AG20443 (cell line): ENCODE measurements around the gene TUT7.
"Not testable (repeated sequence)": the region's sequence is repeated elsewhere in the genome, so short reads cannot be mapped to it uniquely, and the experiment has no call there.

Experiments
- DNase-seq: peaks from one replicate; pipeline ENCODE4 v3.0.0; 2012; ENCODE audit warnings: low spot score, mixed read lengths

TUT7 gene

DNA sequence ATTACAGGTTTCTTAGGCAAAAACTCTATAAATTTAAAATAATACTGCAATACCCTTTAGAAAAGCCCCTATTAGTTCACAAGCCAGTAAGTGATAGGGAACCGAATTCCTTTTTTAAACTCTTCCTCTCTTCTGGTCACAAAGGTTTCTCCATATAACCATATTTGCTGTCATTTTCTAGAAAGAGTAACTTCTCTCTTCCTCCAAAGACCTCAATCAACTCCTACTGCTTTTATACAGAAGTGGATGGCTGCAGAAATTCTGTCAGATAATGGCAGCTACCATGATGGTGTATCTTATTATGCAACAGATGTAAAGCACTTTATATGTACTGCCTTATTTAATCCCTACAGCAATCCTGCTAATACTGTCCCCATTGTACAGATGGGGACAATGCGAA is 6.2 kb downstream of the TUT7 start:
- no peak for DNase-seq

DNA sequence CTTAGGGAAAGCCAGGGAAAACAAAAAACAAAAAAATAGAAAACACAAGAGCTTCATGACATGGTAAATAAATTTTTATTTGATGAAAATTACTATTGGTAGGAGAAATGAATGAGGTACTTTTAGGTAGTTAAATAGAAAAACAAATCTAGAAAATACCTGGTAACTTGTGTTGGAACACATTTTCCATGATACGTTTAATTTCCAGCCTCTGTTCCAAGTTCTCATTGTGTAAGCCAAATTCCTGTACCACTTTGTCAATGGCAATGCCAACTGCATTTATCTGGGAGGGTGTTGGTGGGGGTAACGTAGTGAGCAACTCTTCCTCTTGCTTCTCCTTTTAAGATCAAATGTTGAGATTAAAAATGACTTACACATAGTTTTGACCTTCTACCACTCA is 9.4 kb downstream of the TUT7 start:
- DNase-seq: no peak

DNA sequence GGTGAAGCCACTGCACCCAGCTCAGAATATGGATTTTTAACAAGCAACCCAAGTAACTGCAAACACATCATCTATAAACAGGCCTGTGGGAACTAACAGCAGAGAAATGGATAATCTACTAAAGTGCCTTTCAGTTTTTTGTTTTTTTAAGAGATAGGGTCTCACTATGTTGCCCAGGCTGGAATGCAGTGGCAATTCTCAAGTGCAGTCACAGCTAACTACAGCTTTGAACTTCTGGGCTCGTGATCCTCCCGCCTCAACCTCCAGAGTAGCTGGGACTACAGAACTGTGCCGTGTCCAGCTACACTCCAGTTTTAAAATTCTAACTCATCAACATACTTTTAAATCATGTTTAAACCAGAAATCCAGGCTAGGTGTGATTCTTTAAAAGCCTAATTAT is 11.9 kb downstream of the TUT7 start:
- no peak for DNase-seq

DNA sequence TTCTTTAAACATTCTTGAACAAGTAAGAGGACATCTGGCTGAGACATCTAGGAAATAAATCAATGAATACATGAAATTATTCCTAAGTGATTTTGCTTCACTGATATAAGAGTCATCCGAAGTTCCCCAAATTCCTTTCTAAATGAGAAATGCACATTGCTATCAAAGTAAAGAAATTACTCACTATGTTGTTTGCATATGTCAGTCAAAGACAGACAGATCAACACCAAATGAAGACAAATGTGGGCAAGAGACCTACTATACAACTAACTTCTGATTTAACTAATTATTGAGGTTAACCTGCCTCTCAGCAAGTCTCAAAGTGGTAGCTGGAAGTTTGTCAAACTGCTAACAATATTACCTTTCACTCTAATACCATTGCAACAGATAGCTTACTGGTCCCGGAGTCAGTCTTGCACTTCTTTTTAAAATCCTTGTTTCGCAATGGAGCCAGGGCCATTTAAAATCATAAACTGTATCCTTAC is 13.2 kb downstream of the TUT7 start:
- DNase-seq: no peak

DNA sequence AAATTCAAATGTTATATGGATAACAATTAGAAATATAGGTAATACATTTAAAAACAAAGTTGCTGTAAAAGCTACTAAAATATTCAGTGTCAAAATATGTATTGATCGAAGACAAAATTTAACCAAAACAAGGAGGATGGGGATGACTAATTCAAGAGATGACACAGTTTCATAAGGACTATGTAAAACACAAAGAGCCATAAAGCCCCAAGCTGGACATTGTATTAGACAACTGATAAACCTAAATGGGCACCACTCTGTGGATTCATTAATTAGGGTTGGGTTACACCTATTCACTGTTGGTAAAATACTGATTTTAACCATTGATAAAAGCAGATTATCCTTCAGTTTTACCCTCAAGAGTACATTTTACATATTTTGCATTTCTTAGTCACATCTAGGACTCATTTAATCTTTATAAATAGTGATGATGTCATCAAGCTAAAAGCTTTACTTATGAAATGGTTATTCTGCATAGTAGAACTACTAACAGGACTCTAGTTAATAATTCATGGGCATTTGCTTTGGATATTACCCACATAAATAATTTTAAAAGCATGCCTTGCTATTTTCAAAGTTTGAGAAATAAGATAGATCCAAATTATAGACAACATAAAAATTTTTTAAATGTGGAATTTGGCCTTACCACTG is 13.7 kb downstream of the TUT7 start:
- no peak for DNase-seq

DNA sequence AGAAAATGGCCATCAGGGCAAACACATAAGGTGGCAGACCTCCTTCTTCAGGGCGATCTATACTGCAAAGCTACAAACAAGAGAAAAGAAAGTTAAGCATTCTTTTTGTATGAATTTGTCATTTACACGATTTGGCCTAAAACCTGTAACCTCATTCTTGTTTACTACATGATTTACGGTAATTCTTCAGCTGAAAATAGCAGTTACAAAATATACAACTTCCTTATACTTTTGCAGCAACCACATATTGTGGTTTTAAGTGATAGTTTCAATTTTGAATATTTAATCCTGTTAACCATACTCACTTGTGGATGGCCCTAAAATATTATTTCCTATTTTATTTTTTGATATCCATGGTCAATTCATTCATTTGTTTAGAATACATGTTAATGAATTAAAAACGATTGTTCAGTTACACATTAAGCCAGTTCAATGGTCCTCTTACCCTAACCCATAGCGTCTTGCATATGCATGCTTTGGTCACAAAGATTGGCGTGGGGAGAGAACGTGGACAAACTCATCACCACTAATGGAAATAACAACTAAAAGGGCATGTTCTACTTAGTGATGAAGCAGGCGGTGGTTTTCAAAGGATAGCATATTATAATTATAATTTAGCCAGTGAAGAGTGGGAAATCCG is 16.6 kb downstream of the TUT7 start:
- no peak for DNase-seq

DNA sequence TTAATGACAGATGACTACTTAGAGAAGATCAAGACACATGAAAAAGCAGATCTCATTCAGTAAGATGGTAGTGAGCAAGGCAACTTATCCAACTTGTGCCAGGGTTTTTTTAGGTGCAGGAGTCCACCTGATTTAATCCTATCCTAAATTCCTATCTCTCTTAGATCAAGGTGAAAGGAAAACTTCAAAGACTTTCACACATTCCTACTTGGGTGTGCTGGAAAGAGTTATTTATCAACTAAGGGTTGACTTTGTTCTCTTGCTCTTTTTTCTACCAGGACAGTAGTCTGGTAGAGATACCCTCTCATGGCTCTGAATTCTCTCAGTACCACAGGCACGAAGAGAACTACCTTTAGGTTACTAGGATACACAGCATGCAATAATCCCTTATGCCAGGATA is 18.2 kb downstream of the TUT7 start:
- no peak for DNase-seq

DNA sequence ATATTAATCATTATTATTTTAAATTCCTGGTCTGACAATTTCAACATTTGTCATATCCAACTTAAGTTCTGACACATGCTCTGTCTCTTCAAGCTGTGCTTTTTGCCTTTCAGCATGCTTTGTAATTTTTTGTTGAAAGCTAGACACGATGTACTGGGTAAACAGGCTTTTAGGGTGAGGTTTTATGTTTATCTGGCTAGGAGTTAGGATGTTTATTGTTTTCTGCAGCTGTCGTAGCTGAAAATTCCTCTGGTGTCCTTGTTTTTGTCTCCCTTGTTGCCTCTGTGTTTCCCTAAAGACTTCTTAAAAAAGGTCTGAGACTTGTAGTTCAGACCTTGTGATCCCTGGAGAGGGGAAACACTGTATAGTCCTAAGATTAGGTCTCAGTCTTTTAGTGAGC is 20.6 kb downstream of the TUT7 start:
- DNase-seq: no peak

DNA sequence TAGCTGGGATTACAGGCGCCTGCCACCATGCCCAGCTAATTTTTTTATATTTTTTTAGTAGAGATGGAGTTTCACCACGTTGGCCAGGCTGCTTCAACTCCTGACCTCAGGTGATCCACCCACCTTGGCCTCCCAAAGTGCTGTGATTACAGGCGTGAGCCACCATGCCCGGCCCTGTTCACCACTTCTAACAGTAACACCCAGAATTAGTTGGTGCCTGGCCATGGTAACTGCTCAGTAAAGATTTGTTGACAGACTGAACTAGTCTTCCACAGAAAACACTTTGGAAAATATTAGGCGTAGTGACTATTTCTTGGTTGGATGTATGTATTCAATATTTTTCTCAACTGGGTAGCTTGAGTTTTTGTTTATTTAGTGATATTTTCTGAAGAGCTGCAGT is 24.0 kb downstream of the TUT7 start:
- DNase-seq: no peak

DNA sequence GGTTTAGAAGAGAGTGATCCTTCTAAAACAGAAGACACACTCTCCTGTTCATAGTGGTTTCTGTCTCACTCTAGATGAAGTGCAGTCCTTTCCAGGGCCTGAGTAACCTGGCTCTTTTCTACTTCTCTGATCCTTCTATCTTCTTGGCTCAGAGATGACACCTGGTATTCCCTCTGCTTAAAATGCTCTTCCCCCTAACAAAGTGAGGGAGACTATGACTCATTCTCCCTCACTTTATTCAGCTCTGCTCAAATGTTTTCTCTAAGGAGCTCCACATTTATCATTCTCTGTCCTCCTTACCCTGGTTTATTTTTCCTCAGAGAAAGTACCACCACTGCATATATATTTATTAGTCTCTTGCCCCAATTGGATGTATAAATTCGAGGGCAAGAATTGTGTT is 24.6 kb downstream of the TUT7 start:
- no peak for DNase-seq

DNA sequence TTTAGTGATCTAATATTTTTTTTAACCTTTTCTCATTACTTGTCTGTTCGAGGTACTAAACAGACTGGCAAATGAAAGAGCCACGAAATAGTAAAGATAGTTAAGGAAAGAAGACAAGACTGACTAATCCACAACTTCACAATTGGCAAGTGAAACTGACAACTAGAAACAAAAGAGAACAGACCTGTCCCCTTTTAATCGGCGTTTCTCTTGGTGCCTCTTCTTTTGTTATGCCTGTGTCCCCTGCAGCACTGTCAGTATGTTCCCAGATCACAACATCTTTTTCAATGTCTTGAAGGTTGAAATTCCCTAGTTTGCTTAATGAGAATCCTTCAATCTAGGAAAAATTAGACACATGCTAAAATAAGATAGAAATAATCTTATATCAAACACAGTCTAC is 26.1 kb downstream of the TUT7 start:
- DNase-seq: no peak

DNA sequence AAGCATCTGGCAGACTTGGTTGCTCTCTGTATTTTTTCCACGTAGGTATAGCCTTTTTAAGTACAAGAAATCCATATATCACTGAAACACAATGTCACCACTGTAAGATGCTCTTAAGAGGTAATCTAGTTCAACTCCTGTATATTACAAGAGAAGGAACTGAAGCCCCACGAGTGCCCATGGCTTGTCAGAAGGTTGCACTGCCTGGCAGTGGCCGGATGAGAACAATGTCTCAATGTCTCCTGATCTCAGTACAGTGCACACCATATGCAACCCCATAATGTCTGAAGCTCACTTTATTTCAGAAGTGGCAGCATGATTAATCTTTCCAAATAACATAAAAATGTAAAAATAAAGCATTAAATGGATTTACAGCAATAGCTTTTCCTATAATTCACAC is 27.7 kb downstream of the TUT7 start:
- no peak for DNase-seq

DNA sequence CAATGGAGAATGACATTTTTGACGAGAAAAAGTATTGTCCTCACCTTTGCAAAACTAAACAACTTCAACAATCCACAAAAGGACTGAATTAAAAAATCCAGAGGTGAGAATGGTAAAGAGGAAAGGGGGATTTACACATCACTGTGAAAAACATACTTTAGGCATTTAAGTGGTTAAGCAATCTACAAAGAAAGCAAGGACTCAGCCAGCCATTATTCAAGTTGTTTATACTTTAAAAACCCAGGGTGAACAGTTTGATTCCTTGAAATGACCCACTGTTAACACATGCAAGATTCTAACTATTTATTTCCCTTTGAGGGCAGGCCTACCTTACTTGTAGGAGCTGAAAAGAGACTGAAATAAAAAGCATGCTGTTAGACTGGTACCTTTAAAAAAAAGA is 29.3 kb downstream of the TUT7 start:
- DNase-seq: no peak

DNA sequence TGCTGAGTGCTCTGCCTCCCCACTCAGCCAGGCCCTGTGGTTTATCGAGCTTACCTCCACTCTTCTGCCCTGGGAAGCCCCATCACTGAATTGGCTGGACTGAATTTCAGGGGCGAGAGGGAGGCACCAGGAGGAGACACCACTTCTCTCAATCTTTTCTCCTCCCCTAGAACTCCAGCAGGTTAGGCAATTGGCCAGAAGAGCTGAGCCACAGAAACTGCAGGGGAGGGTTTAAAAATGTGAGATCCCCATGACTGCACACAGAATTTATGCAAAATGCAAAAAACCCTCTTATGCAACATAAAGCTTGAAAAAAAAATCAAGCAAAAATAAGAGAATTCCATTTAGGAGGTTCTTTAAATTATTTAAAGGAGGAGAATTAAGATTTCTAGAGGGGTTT is 29.9 kb downstream of the TUT7 start:
- peak; percentile 57 for DNase-seq

DNA sequence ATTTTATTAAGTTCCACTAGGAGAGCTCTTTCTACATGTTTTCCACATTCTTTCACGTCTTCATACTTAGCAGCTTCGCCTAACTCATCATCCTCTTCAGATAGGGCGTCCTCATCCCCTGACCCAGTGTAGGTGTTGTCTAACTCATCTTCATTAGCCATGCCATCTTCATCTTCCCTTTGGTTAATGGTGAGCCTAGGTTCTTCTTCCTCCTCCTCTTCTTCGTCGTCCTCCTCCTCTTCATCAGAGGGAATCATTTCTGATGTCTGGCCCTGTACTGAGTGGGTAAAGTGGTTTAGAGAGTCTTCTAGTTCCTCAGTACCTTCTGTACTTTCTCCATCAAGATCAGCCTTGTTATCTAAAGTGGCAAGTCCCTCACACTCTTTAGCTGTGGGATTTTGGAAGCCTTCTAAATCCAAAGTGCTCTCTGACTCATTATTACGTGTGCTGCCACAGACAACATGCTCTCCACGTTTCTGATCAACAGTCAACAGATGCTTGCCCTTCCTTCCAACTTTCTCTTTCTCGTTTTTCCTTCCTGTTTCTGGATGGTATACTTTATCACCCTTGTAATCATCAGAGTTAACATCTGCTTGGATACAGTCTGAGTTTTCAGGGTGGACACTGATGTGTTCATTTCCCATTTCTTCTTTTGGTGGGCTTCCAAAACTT is 31.1 kb downstream of the TUT7 start:
- DNase-seq: peak; percentile 73

DNA sequence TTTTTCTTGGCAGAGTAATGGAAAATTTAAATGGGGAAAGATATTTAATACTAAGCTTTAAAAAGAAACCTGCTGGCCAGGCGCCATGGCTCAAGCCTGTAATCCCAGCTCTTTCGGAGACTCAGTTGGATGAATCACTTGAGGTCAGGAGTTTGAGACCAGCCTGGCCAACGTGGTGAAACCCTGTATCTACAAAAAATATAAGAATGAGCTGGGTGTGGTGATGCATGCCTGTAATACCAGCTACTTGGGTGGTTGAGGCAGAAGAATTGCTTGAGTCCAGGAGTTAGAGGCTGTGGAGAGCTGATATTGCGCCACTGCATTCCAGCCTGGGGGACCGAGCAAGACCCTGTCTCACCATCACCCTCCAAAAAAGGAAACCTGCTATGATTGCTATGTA is 32.8 kb downstream of the TUT7 start:
- DNase-seq: peak; percentile 42

DNA sequence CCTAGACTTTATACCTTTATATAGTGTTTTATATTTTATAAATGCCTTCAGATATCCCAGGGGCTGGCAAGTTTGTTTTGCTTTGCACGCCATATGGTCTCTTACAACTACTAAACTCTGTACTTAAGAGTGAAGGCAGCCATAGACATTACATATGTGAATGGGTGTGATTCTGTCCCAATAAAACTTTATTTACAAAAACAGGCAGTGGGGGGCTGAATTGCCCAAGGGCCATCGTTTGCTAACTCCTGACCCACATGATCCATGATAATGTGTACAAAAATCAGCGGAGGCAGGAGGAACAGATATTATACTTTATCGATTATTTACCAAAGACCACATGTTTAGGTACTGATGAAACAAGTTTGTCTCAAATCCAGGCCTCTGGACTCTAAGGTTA is 36.0 kb downstream of the TUT7 start:
- no peak for DNase-seq

DNA sequence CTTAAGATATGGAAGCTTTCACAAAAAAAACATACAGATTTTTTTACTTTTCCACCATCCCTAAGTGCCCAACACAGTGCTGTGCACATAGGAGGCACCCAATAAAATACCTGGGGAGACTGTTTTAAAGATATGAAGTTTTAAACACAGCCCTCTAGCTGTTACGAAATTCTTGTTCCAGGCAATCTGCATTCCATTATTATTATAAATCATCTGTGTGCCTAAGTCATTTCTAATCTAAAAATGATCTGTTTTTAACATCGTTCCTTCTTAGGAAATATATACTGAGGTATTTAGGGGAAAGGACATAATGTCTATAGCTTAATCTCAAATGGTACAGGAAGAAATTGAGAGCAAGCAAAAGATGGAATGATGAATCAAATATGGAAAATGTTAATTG is 39.1 kb downstream of the TUT7 start:
- no peak for DNase-seq

DNA sequence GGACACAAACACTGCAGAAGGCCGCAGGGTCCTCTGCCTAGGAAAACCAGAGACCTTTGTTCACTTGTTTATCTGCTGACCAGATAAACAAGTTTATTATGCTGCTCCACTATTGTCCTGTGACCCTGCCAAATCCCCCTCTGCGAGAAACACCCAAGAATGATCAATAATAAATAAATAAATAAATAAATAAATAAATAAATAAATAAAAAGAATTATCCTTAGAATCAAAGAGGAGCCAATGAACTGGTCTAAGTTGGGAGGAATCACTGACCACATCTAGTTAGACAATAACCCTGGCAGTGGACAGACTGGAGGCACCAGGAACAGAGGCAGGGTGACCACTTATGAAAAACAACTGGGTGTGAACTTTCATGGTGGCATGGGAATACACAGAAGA is 41.3 kb downstream of the TUT7 start:
- DNase-seq: not testable (repeated sequence)

DNA sequence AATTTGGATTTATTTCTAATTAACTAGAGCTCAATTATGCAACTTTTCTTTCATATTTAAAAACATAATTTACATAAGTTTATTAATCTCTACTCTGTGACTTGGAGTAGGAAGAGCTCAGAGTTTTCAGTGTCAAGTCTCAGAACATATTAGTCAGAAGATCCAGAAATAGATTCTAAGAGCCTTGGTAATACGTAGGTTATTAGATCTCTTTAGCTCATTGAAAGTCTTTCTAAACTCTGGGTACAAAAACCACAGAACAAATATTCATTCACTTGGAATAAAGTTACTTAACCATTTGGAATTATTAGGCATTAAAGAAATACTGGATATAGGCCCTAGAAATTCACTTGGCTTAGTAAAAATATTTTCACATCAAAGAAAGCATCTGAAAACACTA is 45.5 kb downstream of the TUT7 start:
- no peak for DNase-seq

DNA sequence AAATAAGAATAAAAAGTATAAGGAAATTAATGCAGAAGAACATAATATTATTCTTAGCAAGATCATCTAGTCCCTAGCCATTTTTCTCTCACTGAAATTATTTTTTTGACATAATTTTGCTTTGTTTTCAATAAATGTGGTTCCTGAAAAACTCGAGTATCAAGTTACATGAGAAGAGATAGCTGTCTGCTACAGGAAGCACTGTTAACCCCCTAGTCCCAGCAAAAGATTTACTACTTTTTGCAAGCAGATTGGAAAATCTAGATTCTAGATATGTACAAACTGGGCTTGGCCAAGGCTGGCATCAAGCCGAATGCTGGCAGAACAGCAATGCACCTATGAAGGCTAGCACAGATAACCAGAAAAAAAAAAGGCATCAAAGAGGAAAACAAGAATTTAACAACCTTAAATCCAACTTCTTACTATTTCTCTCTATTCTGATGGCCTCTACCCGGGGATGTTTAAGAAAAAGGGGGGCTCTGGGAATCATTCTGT is 49.9 kb downstream of the TUT7 start:
- DNase-seq: no peak

DNA sequence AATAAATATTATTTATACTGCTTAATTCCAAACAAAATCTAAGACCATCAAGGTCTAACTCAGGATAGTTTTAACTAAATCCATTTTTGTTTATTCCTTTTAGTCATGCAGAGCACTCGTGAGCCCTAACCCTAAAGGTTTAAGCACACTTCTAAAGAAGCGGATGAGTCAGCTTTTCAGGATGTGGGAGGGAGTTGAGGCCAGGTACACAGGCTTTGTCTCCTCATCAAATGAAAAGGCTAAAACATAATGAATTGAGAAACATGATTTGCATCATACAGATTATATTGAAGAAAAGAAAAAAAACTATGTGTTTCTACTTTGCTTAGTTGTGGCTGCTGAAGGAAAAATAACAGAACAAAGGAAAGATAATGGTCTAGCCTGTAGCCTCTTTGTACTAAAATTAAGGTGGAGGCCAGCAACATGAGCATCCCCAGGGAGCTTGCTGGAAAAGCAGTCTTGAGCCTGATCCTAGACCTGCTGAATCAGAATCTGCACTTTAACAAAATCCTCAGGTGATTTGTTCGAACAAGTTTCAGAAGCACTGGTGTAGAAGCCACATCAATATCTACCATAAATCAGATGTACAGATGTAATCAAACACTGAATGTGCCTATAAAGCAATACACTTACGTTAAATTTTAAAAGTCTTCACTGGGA is 50.8 kb downstream of the TUT7 start:
- DNase-seq: no peak

DNA sequence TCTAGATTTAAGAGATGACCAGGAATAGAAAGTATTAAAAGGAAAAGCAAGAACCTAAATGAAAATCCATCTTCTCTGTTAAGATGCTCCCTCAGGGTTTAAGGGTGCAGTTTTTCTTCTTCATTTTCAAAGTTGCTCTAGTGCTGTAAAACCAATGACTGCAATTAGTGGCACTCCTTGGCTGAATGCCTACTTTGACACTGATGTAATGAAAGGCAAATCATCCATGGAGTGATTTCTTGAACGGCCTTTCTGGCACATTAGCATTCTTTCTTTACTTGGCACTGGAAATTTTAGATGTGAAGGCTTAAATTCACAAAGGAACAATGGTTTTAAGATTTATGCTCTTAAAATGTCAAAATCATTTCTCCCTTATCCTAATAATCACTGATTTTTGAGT is 52.5 kb downstream of the TUT7 start:
- DNase-seq: no peak
